ENCODE data around the gene SOCS7.

GRCh38 chr17:38361694-38362465 is 10.2 kb downstream of the SOCS7 start:
- no peak for TF ChIP-seq CTCF (optimal IDR thresholded peaks at IDR 0.05 in 1 of 3, IDR thresholded peaks at IDR 0.05 in 1 of 3, conservative IDR thresholded peaks at IDR 0.05 in 1 of 3; ENCODE audit: extremely low read depth in 1 of 3, insufficient read depth in 2 of 3, low read length in 3 of 3)
- TF ChIP-seq EZH2 (IDR thresholded peaks at IDR 0.05; ENCODE audit: low read length), result no peak

Data from keratinocyte (primary cell).